ENCODE measurements around the gene ABHD2. TPM values are rescaled to one million over a fixed set of nuclear protein-coding genes. Genes with fewer than 3 reads are reported as not detected.

ABHD2 gene
- total RNA-seq, 1 donor from 2014 or later = 59.4 TPM

GRCh38 chr15:89168316-89168833 is 80.1 kb downstream of the ABHD2 start:
- ATAC-seq (ENCODE audit: poor library complexity) (no peak), DNase-seq (no peak)
- intact Hi-C loops (cut with DNase I) = no loop called here

GRCh38 chr15:89170364-89170763 is 82.1 kb downstream of the ABHD2 start:
- ATAC-seq (ENCODE audit: poor library complexity) = no peak

DNA sequence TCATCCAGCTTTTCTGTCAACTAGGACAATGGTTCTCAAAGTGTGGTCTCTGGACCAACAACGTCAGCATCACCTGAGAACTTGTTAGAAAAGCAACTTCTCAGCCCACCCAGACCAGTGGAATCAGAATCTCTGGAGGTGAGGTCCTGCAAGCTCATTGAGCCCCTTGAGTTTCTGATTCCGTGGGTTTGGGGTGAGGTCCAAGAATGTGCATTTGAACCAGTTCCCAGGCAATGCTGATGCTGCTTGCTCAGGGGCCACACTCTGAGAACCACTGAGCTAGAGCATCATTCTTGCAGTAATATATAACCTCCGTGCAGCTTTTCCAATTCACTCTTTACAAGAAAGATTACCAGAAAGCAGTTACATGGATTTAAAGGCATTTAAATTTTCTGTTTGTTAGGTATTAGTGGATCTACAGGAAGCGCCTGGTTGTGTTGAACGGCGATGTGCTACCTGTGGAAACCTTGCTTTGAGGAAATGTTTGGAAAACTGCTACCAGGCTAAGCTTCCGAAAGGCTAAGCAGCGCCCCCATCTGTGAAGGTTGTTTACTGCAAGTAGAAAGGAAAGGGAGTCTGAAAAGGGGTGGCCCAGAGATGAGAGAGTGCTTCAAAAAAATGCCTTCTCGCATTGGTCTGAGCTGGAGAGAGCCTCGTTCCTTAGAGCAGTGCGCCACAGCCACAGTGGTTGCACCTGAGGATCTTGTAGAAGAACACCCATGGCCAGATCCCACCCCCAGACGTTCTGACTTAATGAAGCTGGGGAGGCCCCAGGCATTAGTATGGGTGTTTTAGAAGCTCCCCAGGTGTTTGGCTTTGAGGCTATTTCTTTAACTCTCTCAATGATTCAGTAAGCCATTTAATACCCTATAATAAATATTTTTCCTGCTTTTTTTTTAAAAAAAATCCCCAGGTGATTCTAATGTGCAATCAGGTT is 83.1 kb downstream of the ABHD2 start:
- ATAC-seq (ENCODE audit: poor library complexity) (peak; percentile 40), DNase-seq (no peak)
- intact Hi-C loops (cut with DNase I) = loop anchor here (5.0 kb wide), 1 partner anchor 39 kb away; no protein-coding TSS in a partner anchor

More at GRCh38 chr15:89170364-89170763, 82.1 kb downstream of the ABHD2 start:
- intact Hi-C loops (cut with DNase I) = loop anchor here (5.0 kb wide), 1 partner anchor 38 kb away; no protein-coding TSS in a partner anchor
- DNase-seq = no peak

GRCh38 chr15:89172921-89173320 is 84.7 kb downstream of the ABHD2 start:
- DNase-seq = no peak
- ATAC-seq (ENCODE audit: poor library complexity) = no peak
- intact Hi-C loops (cut with DNase I) = loop anchor here (5.0 kb wide), 1 partner anchor 41 kb away; no protein-coding TSS in a partner anchor

- intact Hi-C loops (cut with DNase I) = loop anchor here (5.0 kb wide), 1 partner anchor 42 kb away; no protein-coding TSS in a partner anchor
- no peak for DNase-seq
These were observed 86.2 kb downstream of the ABHD2 start for GRCh38 chr15:89174476-89174875.

GRCh38 chr15:89175617-89176191 is 87.4 kb downstream of the ABHD2 start:
- intact Hi-C loops (cut with DNase I) = no loop called here
- ATAC-seq (ENCODE audit: poor library complexity) (no peak), DNase-seq (no peak)

More at GRCh38 chr15:89174476-89174875, 86.2 kb downstream of the ABHD2 start:
- ATAC-seq (ENCODE audit: poor library complexity) = no peak

- ATAC-seq (ENCODE audit: poor library complexity) (no peak), DNase-seq (no peak)
- intact Hi-C loops (cut with DNase I) = no loop called here
These were observed 88.9 kb downstream of the ABHD2 start for GRCh38 chr15:89177116-89177515.

DNA sequence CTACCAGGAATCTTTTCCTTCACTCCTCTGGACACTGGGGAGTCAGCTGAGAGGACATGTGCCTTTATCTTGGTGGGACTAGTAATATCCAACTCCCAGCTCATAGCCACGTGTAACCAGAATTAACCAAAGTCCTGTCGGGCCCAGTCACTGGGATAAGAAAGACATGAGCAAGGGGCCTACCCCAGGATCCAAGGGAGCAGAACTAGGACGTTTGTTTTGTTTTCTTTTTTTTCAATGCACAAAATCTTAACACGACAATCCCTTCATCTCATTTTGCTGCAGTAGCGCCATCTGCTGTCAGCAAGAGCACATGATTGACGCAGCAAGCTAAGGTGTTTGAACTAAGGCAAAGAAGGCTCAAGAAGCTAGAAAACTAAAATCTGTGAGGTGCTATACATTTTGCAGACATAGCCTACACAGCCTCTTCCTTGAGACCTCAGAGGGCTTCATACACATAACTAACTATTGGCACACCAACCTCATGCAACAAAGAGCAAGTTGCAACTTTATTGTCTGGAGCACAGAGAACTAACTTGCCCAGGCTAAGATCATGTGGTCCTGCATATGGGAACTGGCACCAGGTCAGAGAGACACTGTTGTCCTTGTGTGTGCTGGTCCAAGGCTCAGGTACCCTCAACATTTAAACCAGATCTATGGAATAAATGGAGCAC is 89.5 kb downstream of the ABHD2 start:
- ATAC-seq (ENCODE audit: poor library complexity) (peak; percentile 55), DNase-seq (peak; percentile 64)
- intact Hi-C loops (cut with DNase I) = loop anchor here (2.0 kb wide), 1 partner anchor 119 kb away; no protein-coding TSS in a partner anchor

- intact Hi-C loops (cut with DNase I) = loop anchor here (2.0 kb wide), 1 partner anchor 120 kb away; no protein-coding TSS in a partner anchor
- no peak for ATAC-seq (ENCODE audit: poor library complexity)
- no peak for DNase-seq
These were observed 90.2 kb downstream of the ABHD2 start for GRCh38 chr15:89178307-89178977.

DNA sequence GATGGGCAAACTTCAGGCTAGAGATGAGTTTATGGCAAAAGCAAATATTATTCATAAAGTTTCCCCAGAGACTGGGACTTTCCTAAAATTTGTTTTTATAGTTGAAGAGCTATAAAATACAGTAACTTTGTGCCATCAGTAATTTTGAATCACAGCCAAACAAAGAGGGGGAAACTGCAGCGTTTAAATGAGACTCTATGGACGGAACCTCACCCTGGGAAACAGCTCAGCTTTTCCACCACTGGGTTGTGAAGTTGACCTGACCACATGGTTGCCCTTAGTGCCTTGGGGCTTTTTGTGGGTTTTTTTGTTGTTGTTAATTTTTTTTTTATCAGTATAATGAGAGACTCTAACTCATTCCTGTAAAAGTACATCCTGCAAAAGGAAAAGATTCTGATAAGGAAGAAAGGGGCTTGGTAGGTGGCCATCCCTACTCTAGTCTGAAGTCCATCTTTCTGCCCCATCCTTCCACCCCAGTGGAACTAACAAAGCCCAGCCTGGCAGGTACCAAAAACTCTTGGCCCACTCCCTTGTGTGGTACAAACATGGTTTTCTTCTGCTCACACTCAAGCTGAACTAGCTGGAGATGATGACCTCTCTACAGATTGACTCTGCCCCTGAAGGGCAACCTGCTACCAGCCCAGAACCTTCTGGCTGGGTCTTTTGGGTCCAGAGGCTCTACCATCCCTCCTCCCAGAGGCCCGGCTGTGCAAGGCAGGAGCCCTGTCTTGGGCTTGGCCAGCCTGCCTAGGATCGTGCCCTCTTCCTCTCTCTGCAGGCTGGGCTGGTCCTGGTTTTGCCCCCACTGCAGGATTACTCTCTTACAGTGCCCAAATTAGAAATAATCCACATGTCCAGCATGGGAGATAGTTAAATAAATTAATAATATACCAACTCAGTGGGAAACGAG is 92.0 kb downstream of the ABHD2 start:
- intact Hi-C loops (cut with DNase I) = loop anchor here (2.0 to 5.0 kb wide), 2 partner anchors 121 to 278 kb away; no protein-coding TSS in a partner anchor
- no peak for DNase-seq
- no peak for ATAC-seq (ENCODE audit: poor library complexity)

- intact Hi-C loops (cut with DNase I) = loop anchor here (5.0 kb wide), 1 partner anchor 282 kb away; no protein-coding TSS in a partner anchor
- DNase-seq (no peak), ATAC-seq (ENCODE audit: poor library complexity) (peak; percentile 39)
These were observed 96.1 kb downstream of the ABHD2 start for GRCh38 chr15:89184357-89184756.

DNA sequence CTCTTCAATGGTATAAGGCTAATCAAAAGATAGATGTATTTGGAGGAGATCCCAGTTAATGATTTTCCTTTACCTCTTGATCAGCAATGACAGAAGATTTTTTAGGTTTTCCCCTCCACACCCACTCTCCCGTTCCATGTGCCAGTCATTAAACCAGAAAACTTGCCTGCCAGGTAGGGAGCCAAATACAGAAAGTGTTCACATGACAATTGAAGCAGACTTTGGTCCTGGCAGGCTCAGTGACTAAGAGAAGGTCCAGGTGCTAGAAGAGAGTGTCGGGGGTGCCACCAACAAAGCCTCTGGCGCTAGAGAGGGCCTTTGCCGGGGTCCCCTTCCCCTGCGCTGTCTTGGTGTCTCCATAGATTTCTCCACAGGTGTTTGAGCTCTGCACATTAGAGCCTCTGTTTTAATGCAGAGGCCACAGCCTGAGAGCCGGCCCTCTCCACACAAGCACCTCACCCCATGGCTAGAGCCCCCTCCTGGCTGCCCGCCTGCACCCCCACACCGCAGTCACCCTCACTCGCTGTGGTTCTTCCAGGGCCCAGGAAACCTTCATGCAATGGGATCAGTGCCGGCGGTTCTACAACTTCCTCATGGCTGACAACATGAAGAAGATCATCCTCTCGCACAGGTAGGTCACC is 96.8 kb downstream of the ABHD2 start:
- DNase-seq = no peak
- ATAC-seq (ENCODE audit: poor library complexity) = no peak
- intact Hi-C loops (cut with DNase I) = loop anchor here (5.0 kb wide), 1 partner anchor 283 kb away; no protein-coding TSS in a partner anchor

DNA sequence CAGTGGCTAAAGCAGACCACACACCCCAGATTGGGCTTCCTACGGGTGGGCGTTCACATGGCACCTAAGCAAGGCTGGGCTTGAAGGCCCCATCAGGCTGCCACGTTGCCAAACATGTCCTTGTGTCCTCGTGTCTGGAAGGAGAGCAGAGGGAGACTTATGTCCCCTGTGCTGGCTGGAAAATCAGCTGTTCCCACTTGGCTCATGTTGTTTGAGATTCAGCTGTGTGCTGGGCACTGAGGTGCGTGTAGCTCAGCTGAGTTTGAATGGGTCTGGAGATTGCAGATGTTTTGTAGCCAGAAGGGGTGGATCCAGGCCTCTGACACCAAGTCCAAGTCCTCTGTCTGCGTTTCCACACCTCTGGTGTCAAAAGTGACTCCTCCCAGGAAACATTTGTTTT is 98.5 kb downstream of the ABHD2 start:
- intact Hi-C loops (cut with DNase I) = no loop called here
- DNase-seq (no peak), ATAC-seq (ENCODE audit: poor library complexity) (no peak)

- DNase-seq = no peak
- ATAC-seq (ENCODE audit: poor library complexity) = no peak
- intact Hi-C loops (cut with DNase I) = no loop called here
These were observed 99.2 kb downstream of the ABHD2 start for GRCh38 chr15:89187301-89187985.

DNA sequence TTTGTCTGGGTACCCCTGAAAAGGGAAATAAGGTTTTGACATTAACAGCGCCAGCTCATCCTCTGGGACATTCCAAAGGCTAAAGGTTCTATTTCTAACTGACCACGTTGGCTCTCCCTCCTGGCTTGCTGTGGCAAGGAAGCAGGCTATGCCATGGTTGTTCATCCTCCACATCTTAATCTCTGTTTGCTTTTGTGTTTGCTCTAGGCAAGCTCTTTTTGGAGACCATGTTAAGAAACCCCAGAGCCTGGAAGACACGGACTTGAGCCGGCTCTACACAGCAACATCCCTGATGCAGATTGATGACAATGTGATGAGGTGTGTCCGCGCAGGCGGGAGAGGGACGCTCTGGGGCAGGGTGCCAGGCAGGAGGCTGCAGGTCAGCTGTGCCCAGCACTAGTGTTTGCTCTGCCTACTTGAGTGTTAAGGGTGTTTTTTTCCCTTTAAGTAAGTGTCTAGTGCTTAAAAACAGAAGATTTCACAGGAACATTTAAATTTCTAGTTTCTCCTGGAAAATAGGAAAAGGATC is 99.8 kb downstream of the ABHD2 start:
- ATAC-seq (ENCODE audit: poor library complexity) (no peak), DNase-seq (no peak)
- intact Hi-C loops (cut with DNase I) = no loop called here

DNA sequence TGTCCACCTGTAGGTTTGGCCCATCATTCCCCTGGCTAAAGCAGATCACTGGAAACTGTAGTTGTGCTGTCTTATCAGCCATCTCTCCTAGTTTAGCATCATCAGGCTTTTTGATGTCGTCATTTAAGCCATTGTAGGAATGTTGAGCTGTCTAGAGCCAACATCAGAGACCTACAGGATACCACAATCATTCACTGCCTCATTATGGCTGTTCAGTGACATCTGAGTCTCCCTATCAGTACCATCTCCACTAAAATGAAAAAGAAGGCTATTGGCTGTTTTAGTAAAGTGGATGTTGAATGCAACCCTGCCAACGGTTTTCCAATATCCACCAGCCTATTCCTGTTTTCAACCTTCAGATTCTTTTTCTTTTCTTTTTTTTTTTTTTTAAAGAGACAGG is 103.9 kb downstream of the ABHD2 start:
- intact Hi-C loops (cut with DNase I) = no loop called here
- DNase-seq = no peak
- no peak for ATAC-seq (ENCODE audit: poor library complexity)
